Memory B cell (primary cell): Measurements from ENCODE around the gene SEC22B.
"Not testable (repeated sequence)": the region's sequence is repeated elsewhere in the genome, so short reads cannot be mapped to it uniquely, and the experiment has no call there.

Experiments
- ATAC-seq: fragments of 150-1000 bp; cut with Tn5 transposase; 2 replicates; pipeline ENCODE4 v1.10.0; 2021; ENCODE audit warnings: low read depth, mild to moderate bottlenecking, moderate library complexity
- DNase-seq, 2 donors: peaks; one replicate each; pipeline ENCODE4 v3.0.0; 2022; ENCODE audit warnings: low spot score in 2 of 2
- H3K27ac Mint-ChIP-seq: one replicate; pipeline ENCODE4 v1.8.0; 2022; ENCODE audit warnings: mild to moderate bottlenecking, moderate library complexity, mixed read lengths
- H3K27me3 Mint-ChIP-seq: one replicate; pipeline ENCODE4 v1.8.0; 2022; ENCODE audit warnings: mixed read lengths
- H3K36me3 Mint-ChIP-seq: one replicate; pipeline ENCODE4 v1.8.0; 2022; ENCODE audit warnings: mild to moderate bottlenecking, mixed read lengths
- H3K4me1 Mint-ChIP-seq: one replicate; pipeline ENCODE4 v1.8.0; 2022; ENCODE audit warnings: mixed read lengths
- H3K4me3 Mint-ChIP-seq: one replicate; pipeline ENCODE4 v1.8.0; 2022; ENCODE audit warnings: mild to moderate bottlenecking, moderate library complexity, mixed read lengths
- H3K9me3 Mint-ChIP-seq: one replicate; pipeline ENCODE4 v1.8.0; 2022; ENCODE audit warnings: mixed read lengths

Gene SEC22B

GRCh38 chr1:120113134-120113533, 63.2 kb downstream of the SEC22B start:
- H3K4me3 Mint-ChIP-seq, DNase-seq, H3K9me3 Mint-ChIP-seq, H3K27me3 Mint-ChIP-seq, H3K36me3 Mint-ChIP-seq, ATAC-seq, H3K27ac Mint-ChIP-seq: not testable (repeated sequence)
- peaks cover 17% of the 10 kb centered on the region for H3K4me1 Mint-ChIP-seq

- not testable (repeated sequence) for H3K27me3 Mint-ChIP-seq, H3K27ac Mint-ChIP-seq, H3K4me3 Mint-ChIP-seq, H3K36me3 Mint-ChIP-seq, ATAC-seq, H3K9me3 Mint-ChIP-seq, DNase-seq
- peaks cover 14% of the 10 kb centered on the region for H3K4me1 Mint-ChIP-seq
Measured at GRCh38 chr1:120112212-120112611, 64.1 kb downstream of the SEC22B start.

DNA sequence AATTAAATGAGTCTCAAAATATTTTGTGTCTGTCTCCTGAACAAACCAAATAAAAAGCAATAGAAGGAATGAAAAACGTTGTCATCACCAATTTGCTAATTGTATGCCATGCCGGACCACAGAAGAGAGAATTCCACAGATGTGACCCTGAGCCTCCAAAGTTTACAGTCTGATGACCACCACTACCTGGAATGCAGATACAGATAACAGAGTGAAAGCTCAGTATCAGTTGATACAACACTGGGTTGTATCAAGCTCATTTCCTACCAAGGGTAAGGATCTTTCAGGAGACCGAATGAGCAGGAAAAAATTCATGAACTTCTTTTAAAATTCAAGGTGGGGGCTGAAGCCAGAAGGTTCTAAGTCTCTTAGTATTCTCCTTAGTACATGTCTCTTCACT, 64.5 kb downstream of the SEC22B start:
- DNase-seq, H3K36me3 Mint-ChIP-seq, ATAC-seq, H3K27ac Mint-ChIP-seq, H3K27me3 Mint-ChIP-seq, H3K4me3 Mint-ChIP-seq, H3K9me3 Mint-ChIP-seq: not testable (repeated sequence)
- H3K4me1 Mint-ChIP-seq: peaks cover 14% of the 10 kb centered on the region

DNA sequence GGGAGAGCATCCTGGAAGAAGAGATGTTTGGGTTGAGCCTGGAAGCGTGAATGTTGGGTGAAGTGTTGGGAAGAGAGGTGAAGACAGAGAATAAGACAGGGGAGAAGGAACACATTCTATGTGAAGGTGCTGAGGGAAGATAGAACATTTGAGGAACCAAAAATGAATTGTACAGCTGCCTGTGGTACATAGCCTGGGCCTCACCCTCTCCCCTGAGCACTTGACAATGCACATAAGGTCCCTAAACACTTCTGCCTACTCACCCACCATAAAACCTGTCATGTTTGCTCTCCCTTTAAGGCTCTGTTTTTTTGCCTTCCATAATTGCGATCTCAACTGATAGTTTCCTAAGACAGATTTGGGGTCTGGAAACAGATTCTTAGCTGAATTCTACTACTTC, 65.3 kb downstream of the SEC22B start:
- peaks cover 10% of the 10 kb centered on the region for H3K4me1 Mint-ChIP-seq
- H3K36me3 Mint-ChIP-seq, DNase-seq, H3K9me3 Mint-ChIP-seq, H3K4me3 Mint-ChIP-seq, H3K27ac Mint-ChIP-seq, H3K27me3 Mint-ChIP-seq: not testable (repeated sequence)
- ATAC-seq: peak; percentile 81

- Mint-ChIP-seq H3K27ac (peak overlapping the region; percentile 82), H3K4me1 (peaks cover 13% of the 10 kb centered on the region), H3K4me3 (peak overlapping the region; percentile 77)
- not testable (repeated sequence) for ATAC-seq, DNase-seq, H3K27me3 Mint-ChIP-seq, H3K36me3 Mint-ChIP-seq, H3K9me3 Mint-ChIP-seq
Measured at GRCh38 chr1:120109656-120110055, 66.7 kb downstream of the SEC22B start.

GRCh38 chr1:120109180-120109579, 67.1 kb downstream of the SEC22B start:
- H3K27ac Mint-ChIP-seq: peak overlapping the region; percentile 82

GRCh38 chr1:120105288-120105687, 71.0 kb downstream of the SEC22B start:
- H3K9me3 Mint-ChIP-seq, H3K4me3 Mint-ChIP-seq, DNase-seq, H3K36me3 Mint-ChIP-seq, ATAC-seq, H3K27me3 Mint-ChIP-seq: not testable (repeated sequence)
- H3K4me1 Mint-ChIP-seq: peaks cover 15% of the 10 kb centered on the region
- H3K27ac Mint-ChIP-seq: peak overlapping the region; percentile 42

More at GRCh38 chr1:120109180-120109579, 67.1 kb downstream of the SEC22B start:
- H3K27me3 Mint-ChIP-seq, H3K36me3 Mint-ChIP-seq, DNase-seq, H3K9me3 Mint-ChIP-seq: not testable (repeated sequence)
- peak; percentile 77 for ATAC-seq
- Mint-ChIP-seq H3K4me3 (peak overlapping the region; percentile 77), H3K4me1 (peaks cover 13% of the 10 kb centered on the region)

DNA sequence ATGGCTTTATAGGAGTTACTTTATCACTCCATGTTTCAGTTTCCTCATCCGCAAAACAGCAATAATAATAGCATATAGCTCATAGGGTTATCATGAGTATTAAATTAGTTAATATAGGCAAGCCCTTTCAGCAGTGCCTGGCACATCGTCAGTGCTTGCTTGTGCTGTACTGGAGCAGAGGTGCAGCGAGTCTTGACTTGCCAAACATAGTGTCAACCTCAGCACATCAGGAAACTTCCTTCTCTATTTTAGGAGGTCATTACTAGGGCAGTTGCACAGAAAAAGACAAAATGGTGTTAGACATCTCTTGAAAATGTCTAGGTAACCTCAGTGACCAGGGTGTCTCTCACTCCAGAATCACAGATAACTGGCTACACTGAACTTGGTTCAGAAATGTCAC, 72.6 kb downstream of the SEC22B start:
- not testable (repeated sequence) for DNase-seq, H3K36me3 Mint-ChIP-seq, H3K27ac Mint-ChIP-seq, H3K9me3 Mint-ChIP-seq, H3K4me3 Mint-ChIP-seq, H3K27me3 Mint-ChIP-seq
- H3K4me1 Mint-ChIP-seq: peaks cover 12% of the 10 kb centered on the region
- peak; percentile 34 for ATAC-seq

GRCh38 chr1:120101593-120101992, 74.7 kb downstream of the SEC22B start:
- not testable (repeated sequence) for H3K9me3 Mint-ChIP-seq, H3K27me3 Mint-ChIP-seq, H3K27ac Mint-ChIP-seq, H3K36me3 Mint-ChIP-seq, ATAC-seq, H3K4me3 Mint-ChIP-seq, DNase-seq
- H3K4me1 Mint-ChIP-seq: peaks cover 15% of the 10 kb centered on the region
